HS-5 (cell line): ENCODE data around the gene RWDD3.

Experiments
- DNase-seq: peaks from one replicate; pipeline ENCODE4 v3.0.0-alpha.2; 2012; ENCODE audit warnings: low read depth

RWDD3 gene

GRCh38 chr1:95230256-95230655, 3.8 kb upstream of the RWDD3 start:
- DNase-seq = no peak

GRCh38 chr1:95230768-95231191, 3.2 kb upstream of the RWDD3 start:
- no peak for DNase-seq

- no peak for DNase-seq
Measured at GRCh38 chr1:95232646-95233318, 1.2 kb upstream of the RWDD3 start.

- DNase-seq = peak; percentile 16
Measured at GRCh38 chr1:95233319-95233736, 682 bp upstream of the RWDD3 start.

- no peak for DNase-seq
Measured at GRCh38 chr1:95236784-95237575, 3.0 kb downstream of the RWDD3 start.

GRCh38 chr1:95237981-95238703, 4.1 kb downstream of the RWDD3 start:
- DNase-seq = no peak

GRCh38 chr1:95245029-95245428, 11.0 kb downstream of the RWDD3 start:
- no peak for DNase-seq

GRCh38 chr1:95246511-95246910, 12.5 kb downstream of the RWDD3 start:
- DNase-seq = no peak

- no peak for DNase-seq
Measured at GRCh38 chr1:95247607-95248006, 13.6 kb downstream of the RWDD3 start.

GRCh38 chr1:95249916-95250315, 15.9 kb downstream of the RWDD3 start:
- DNase-seq = no peak

- no peak for DNase-seq
Measured at GRCh38 chr1:95252422-95252821, 18.4 kb downstream of the RWDD3 start.

GRCh38 chr1:95254959-95255358, 20.9 kb downstream of the RWDD3 start:
- no peak for DNase-seq

GRCh38 chr1:95255826-95256225, 21.8 kb downstream of the RWDD3 start:
- no peak for DNase-seq

- no peak for DNase-seq
Measured at GRCh38 chr1:95257758-95258157, 23.7 kb downstream of the RWDD3 start.

- no peak for DNase-seq
Measured at GRCh38 chr1:95259245-95259644, 25.2 kb downstream of the RWDD3 start.

- DNase-seq = no peak
Measured at GRCh38 chr1:95262913-95263312, 28.9 kb downstream of the RWDD3 start.

GRCh38 chr1:95263450-95263849, 29.4 kb downstream of the RWDD3 start:
- no peak for DNase-seq

- no peak for DNase-seq
Measured at GRCh38 chr1:95265106-95265505, 31.1 kb downstream of the RWDD3 start.

- DNase-seq = no peak
Measured at GRCh38 chr1:95276429-95276828, 42.4 kb downstream of the RWDD3 start.

- DNase-seq = no peak
Measured at GRCh38 chr1:95278173-95279006, 44.4 kb downstream of the RWDD3 start.

- no peak for DNase-seq
Measured at GRCh38 chr1:95281781-95282517, 47.9 kb downstream of the RWDD3 start.
